Left ventricle myocardium inferior (tissue), 1 donor: ENCODE results near the gene SLC36A1. TPM values are rescaled to one million over a fixed set of nuclear protein-coding genes. Genes with fewer than 3 reads are reported as not detected.

ENCODE experiments used
- DNase-seq: peaks from one replicate; pipeline ENCODE4 v3.0.0-alpha.2; 2020
- H3K27ac ChIP-seq: fragments of 200-600 bp; replicated peaks from 2 replicates; pipeline ENCODE4 v1.8.0; 2021
- H3K27me3 ChIP-seq: fragments of 200-600 bp; 2 replicates; pipeline ENCODE4 v1.8.0; 2021; ENCODE audit warnings: low read depth
- H3K36me3 ChIP-seq: fragments of 200-600 bp; 2 replicates; pipeline ENCODE4 v1.8.0; 2021
- H3K4me1 ChIP-seq: fragments of 200-600 bp; 2 replicates; pipeline ENCODE4 v1.8.0; 2021
- H3K4me3 ChIP-seq: fragments of 200-600 bp; 2 replicates; pipeline ENCODE4 v1.8.0; 2021; ENCODE audit warnings: mild to moderate bottlenecking, moderate library complexity
- H3K9me3 ChIP-seq: fragments of 200-600 bp; replicated peaks from 2 replicates; pipeline ENCODE4 v1.8.0; 2021
- CTCF ChIP-seq: fragments of 200-600 bp; IDR thresholded peaks from 2 replicates; pipeline ENCODE4 v1.8.0; 2021; ENCODE audit warnings: antibody characterized with exemption, mild to moderate bottlenecking, borderline replicate concordance
- intact Hi-C: fragments of 100-400 bp; cut with micrococcal nuclease; formaldehyde crosslinking; loops from one replicate; pipeline ENCODE4 v1.11.0; 2022
- long read RNA-seq: library from polyadenylated mRNA; unstranded; transcript quantifications from one replicate; pipeline ENCODE4 v2.0.0, GENCODE V29; 2021
- total RNA-seq: library from RNA; stranded (reverse); fragmentation: NEBNext Ultra II Directional; extraction: Animal tissue kit (Norgen Biotek cat#: 25700); gene quantifications from one replicate; pipeline ENCODE4 v1.2.1, GENCODE V29; 2021
- donor health status: DM: no; HTN: yes; CAD: no; lungs with severe emphysema.

SLC36A1 gene
- 3.1 TPM for total RNA-seq
- long read RNA-seq, partial matches to known transcripts = 0 of 5 reads
- long read RNA-seq, other reads (novel, unspliced or antisense) = 5 of 5 reads

- intact Hi-C loops = loop anchor here (5.0 to 10.0 kb wide), 3 partner anchors 55 to 297 kb away; no protein-coding TSS in a partner anchor
- H3K4me3 ChIP-seq = peak within 1 kb of the TSS; percentile 81
Measured at GRCh38 chr5:151447174-151448037, at the start of gene SLC36A1. Gene SLC36A1, plus strand, starts transcription at chr5:151447603. Its CDS starts 11,190 bp downstream, at chr5:151458793.

GRCh38 chr5:151405334-151406160, 41.9 kb upstream of the SLC36A1 start:
- no peak for TF ChIP-seq CTCF
- Histone ChIP-seq H3K36me3 (no peaks in the 10 kb centered on the region), H3K9me3 (peaks cover 17% of the 10 kb centered on the region), H3K4me1 (peaks cover 12% of the 10 kb centered on the region), H3K4me3 (no peak overlapping the region), H3K27ac (no peak overlapping the region), H3K27me3 (peaks cover 10% of the 10 kb centered on the region)
- intact Hi-C loops = no loop called here
- DNase-seq = no peak

More at GRCh38 chr5:151447174-151448037, at the start of gene SLC36A1:
- peak within 1 kb of the TSS; percentile 62 for H3K27ac ChIP-seq
- H3K36me3 ChIP-seq = no peaks in the 10 kb centered on the region
- no peaks in the 10 kb centered on the region for H3K9me3 ChIP-seq
- peak; percentile 94 for DNase-seq
- TF ChIP-seq CTCF = peak; percentile 98
- peaks cover 21% of the 10 kb centered on the region for H3K27me3 ChIP-seq
- H3K4me1 ChIP-seq = peaks cover 18% of the 10 kb centered on the region

GRCh38 chr5:151406322-151406947, 41.0 kb upstream of the SLC36A1 start:
- intact Hi-C loops = no loop called here

GRCh38 chr5:151408591-151409230, 38.7 kb upstream of the SLC36A1 start:
- no peak for DNase-seq
- Histone ChIP-seq H3K27ac (no peak overlapping the region), H3K4me3 (no peak overlapping the region), H3K27me3 (peaks cover 30% of the 10 kb centered on the region), H3K4me1 (peaks cover 12% of the 10 kb centered on the region), H3K36me3 (no peaks in the 10 kb centered on the region), H3K9me3 (no peaks in the 10 kb centered on the region)
- intact Hi-C loops = no loop called here
- TF ChIP-seq CTCF = no peak

More at GRCh38 chr5:151406322-151406947, 41.0 kb upstream of the SLC36A1 start:
- peak; percentile 61 for TF ChIP-seq CTCF
- peaks cover 12% of the 10 kb centered on the region for H3K4me1 ChIP-seq
- peaks cover 11% of the 10 kb centered on the region for H3K9me3 ChIP-seq
- H3K36me3 ChIP-seq = no peaks in the 10 kb centered on the region
- peaks cover 16% of the 10 kb centered on the region for H3K27me3 ChIP-seq
- H3K4me3 ChIP-seq = no peak overlapping the region
- DNase-seq = no peak
- no peak overlapping the region for H3K27ac ChIP-seq
